Fibroblast of skin of scalp (primary cell): ENCODE data around the gene BMERB1.
"Not testable (repeated sequence)": the region's sequence is repeated elsewhere in the genome, so short reads cannot be mapped to it uniquely, and the experiment has no call there.

Experiments
- DNase-seq: peaks from one replicate; pipeline ENCODE4 v3.0.0-alpha.2; 2013

BMERB1 gene

DNA sequence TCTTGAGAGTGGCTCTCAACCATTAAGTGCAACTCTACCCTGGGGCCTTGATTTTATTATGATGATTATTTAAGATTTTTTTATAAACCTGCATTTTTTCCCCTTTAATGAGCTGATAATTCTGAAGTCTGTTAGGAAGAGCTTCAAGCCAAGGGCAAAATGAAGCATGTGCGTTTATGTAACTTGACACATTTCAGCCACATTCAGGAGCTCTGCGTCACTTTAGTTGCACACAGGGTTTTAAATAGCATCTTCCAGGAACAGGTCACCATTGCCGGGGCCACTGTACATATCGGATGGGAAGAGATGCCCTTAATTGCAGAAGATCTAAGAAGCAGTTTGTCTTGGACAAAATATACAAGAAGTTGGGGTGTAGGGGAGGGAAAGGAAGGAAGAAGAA, 89.6 kb downstream of the BMERB1 start:
- no peak for DNase-seq

GRCh38 chr16:15524966-15525365, 90.6 kb downstream of the BMERB1 start:
- DNase-seq = no peak

DNA sequence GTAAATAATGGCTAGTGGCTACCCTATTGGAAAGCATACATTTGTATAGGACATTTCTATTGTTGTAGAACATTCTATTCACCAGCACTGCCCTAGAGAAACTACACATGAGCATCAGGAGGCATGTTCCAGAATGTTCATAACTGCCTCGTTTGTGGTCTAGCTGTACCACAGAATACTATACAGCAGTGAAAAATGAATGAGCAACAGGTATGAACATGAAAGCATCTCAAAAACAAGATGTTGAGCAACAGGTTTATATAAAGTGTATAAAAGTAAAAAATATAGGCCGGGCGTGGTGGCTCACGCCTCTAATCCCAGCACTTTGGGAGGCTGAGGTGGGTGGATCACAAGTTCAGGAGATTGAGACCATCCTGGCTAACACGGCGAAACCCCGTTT, 91.7 kb downstream of the BMERB1 start:
- DNase-seq = no peak

DNA sequence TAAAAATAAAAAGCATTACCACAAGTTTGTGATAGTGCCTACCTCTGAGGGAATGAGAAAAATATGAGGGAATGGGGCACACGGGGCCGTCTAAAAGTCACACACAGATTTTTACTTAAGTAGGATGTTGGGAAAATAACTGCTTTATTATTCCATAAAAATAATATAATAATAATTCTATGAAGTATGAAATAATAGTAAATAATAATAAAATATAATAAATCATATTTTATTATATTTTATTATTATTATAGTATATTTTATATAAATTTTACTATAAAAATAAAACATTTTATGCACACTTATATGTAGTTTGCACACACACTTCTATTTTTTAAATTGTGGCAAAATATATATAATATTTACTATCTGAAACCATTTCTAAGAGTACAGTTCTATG, 92.3 kb downstream of the BMERB1 start:
- no peak for DNase-seq

DNA sequence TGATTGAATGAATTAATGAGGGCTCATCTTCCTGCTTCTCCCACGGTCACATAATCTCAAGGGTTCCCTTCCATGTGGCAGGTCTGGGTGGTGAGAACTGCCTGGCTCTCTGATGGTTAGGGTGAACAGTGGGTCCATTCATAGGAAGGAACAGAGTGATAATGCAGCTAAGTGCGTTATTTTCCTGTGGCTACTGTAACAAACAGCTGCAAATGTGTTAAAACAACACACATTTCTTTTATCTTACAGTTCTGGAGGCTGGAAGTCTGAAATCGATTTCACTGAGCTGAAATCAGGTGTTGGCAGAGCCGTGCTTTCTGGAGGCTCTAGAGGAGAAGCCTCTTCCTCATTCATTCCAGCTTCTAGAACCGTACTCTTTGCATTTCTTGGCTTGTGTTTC, 95.3 kb downstream of the BMERB1 start:
- no peak for DNase-seq

DNA sequence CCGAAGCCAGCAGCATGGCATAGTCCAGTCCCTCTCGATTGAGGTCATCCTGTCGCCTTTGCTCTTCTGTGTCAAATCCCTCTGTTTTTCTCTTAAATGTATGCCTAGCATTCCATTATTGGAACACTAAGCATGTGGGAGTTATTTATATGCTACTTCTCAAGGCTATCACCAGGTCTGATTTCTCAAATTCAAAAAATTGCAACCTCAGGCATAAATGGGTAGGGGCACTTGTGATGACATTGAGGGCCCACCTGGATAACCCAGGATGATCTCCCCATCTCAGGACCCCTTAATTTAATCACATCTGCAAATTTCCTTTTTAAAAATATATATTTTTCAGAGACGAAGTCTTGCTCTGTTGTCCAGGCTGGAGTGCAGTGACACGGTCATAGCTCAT, 95.7 kb downstream of the BMERB1 start:
- DNase-seq = no peak

DNA sequence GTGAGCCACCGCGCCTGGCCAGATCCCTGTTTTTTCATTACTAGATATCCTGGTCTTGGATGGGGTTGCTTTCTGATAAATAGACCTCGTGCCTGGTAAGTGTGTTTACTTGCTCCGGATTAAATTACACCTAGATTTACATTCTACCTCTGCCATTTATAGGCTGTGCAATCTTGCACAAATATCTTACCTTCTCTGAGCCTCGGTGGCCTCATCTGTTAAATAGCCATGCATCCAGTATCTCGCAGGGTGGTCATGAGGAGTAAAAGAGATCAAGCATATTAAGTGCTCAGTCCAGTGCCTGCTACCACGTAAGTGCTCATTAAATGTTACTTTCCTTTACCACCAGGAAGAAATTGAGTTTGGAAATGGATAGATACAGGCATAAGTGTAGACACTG, 98.4 kb downstream of the BMERB1 start:
- DNase-seq = no peak

- DNase-seq = no peak
Observed at GRCh38 chr16:15533386-15533785, 99.0 kb downstream of the BMERB1 start.

- no peak for DNase-seq
Observed at GRCh38 chr16:15535772-15536171, 101.4 kb downstream of the BMERB1 start.

DNA sequence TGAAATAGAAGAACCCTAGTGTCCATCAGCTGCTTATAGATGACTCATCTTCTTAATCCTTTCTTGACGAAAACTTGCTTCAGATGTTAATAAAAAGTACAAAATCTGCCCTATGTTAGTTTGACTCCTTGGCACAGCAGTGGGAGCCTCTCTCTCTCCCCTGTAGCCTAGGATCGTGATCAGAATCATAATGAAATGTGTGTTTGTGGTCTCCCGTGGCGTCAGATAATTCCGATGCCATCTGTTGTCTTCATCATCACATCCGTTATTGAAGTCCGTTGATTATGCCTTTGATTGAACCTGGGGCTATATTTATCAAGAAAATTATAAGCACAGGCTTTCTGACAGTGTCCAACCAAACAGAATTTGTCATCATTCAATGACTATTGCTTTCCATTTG, 102.5 kb downstream of the BMERB1 start:
- DNase-seq = no peak

DNA sequence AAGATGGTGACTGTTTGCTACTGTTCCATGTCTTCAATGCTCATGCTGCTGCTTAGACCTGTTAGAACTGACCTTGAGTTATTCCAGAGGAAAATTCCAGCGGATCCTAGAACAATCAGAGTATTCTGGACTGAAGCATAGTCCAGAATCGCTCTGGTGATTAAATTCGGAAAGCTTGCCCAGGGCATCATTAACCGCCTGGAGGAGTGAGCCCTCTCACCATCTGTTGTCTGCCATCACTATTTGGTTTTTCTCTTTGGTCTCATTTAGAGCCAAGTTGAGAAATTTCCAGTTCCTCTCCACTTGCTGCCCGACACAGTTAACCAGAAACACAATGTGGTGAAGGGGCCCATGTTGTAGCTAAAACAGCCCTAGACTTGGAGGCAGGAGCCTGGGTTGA, 104.1 kb downstream of the BMERB1 start:
- no peak for DNase-seq

GRCh38 chr16:15539197-15539596, 104.8 kb downstream of the BMERB1 start:
- DNase-seq = no peak

DNA sequence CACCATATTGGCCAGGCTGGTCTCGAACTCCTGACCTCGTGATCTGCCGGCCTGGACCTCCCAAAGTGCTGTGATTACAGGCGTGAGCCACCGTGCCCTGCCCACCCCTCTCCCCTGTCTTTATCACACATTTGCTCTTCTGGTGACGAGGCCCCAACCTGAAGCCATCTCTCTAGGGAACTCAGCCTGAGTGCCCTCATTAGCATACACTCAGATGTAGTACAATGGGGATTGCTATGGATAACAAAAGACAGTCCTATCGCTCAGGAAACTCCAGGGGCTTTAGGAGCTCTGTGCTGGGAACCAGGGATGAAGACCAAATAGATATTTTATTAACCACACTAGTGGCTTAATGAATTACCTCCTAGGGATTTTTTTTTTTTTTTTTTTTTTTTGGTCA, 107.9 kb downstream of the BMERB1 start:
- DNase-seq = no peak

- DNase-seq = no peak
Observed at GRCh38 chr16:15542734-15543347, 108.5 kb downstream of the BMERB1 start.

GRCh38 chr16:15544405-15544804, 110.0 kb downstream of the BMERB1 start:
- no peak for DNase-seq

GRCh38 chr16:15545544-15545943, 111.2 kb downstream of the BMERB1 start:
- no peak for DNase-seq

- DNase-seq = not testable (repeated sequence)
Observed at GRCh38 chr16:15547072-15547767, 112.8 kb downstream of the BMERB1 start.

DNA sequence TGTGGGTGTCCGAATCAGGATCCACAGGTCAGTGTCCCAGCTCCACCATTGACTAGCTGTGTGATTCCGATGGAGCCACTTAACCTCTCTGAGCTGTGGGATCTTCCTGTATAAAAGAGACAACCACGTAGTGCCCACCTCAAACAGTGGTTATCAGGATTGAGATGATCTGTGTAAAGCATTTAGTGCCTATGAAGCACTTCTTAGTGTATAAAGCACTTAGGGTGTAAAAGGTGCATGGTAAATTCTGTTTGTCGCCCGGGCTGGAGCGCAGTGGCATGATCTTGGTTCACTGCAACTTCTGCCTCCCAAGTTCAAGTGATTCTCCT, 113.3 kb downstream of the BMERB1 start:
- no peak for DNase-seq

- peak; percentile 47 for DNase-seq
Observed at GRCh38 chr16:15548482-15548891, 114.1 kb downstream of the BMERB1 start.

GRCh38 chr16:15552507-15552906, 118.1 kb downstream of the BMERB1 start:
- DNase-seq = no peak

- DNase-seq = no peak
Observed at GRCh38 chr16:15553313-15554088, 119.1 kb downstream of the BMERB1 start.

GRCh38 chr16:15556130-15556529, 121.7 kb downstream of the BMERB1 start:
- no peak for DNase-seq

GRCh38 chr16:15557258-15557657, 122.9 kb downstream of the BMERB1 start:
- DNase-seq = no peak

GRCh38 chr16:15559176-15559575, 124.8 kb downstream of the BMERB1 start:
- no peak for DNase-seq
